Body of pancreas (tissue), 4 donors: ENCODE data around the gene CAMK1D.

Experiments
- POLR2A ChIP-seq, 3 donors: fragments of 450-650 bp; IDR thresholded peaks; one replicate each; pipeline ENCODE4 v1.6.1; 2016; ENCODE audit warnings: antibody characterized with exemption in 3 of 3, mild to moderate bottlenecking in 2 of 3
- TF ChIP-seq, protein P1 (sequence below), 7 experiments: fragments of 450-650 bp in 4 of 7; fragments of 200-600 bp in 3 of 7; sonication (generic) in 3 of 7; IDR thresholded peaks; one replicate each; pipeline ENCODE4 v1.5.1; 2016 to 2019; ENCODE audit warnings: antibody characterized with exemption in 7 of 7

DNA sequence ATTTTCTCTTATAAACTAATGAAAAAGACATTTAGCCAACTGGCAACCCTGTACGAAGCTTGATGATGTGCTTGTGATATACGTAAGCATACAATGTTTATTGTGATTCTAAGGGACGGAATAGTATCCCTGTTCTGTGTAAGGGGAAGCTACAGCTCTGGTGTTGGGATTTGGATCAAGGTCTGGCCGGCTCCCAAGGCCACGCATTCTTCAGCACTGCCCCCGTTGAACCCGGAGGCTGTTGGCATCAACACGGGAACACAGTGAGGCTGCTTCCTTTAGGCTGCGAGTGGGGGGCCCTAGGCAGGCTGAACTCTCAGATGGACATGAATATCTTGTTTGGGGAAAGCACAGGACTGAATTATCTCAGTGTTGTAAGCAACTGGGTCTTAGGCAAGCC, 180.6 kb downstream of the CAMK1D start:
- TF ChIP-seq, protein P1, sequence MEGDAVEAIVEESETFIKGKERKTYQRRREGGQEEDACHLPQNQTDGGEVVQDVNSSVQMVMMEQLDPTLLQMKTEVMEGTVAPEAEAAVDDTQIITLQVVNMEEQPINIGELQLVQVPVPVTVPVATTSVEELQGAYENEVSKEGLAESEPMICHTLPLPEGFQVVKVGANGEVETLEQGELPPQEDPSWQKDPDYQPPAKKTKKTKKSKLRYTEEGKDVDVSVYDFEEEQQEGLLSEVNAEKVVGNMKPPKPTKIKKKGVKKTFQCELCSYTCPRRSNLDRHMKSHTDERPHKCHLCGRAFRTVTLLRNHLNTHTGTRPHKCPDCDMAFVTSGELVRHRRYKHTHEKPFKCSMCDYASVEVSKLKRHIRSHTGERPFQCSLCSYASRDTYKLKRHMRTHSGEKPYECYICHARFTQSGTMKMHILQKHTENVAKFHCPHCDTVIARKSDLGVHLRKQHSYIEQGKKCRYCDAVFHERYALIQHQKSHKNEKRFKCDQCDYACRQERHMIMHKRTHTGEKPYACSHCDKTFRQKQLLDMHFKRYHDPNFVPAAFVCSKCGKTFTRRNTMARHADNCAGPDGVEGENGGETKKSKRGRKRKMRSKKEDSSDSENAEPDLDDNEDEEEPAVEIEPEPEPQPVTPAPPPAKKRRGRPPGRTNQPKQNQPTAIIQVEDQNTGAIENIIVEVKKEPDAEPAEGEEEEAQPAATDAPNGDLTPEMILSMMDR (IDR thresholded peaks at IDR 0.05): no peak
- no peak for TF ChIP-seq POLR2A (IDR thresholded peaks at IDR 0.05)
